Stomach (tissue), 4 donors: ENCODE data around the gene CSH1.

Source experiments
- CTCF ChIP-seq, 7 experiments: fragments of 450-650 bp in 4 of 7; fragments of 200-600 bp in 3 of 7; sonication (generic) in 3 of 7; IDR thresholded peaks; one replicate each; pipeline ENCODE4 v1.5.1; 2016 to 2019; ENCODE audit warnings: antibody characterized with exemption in 7 of 7, control low read depth in 2 of 7, mild to moderate bottlenecking in 1 of 7
- EP300 ChIP-seq: sonication (generic); formaldehyde crosslinking; IDR thresholded peaks from one replicate; pipeline ENCODE4 v1.6.1; 2017; ENCODE audit warnings: antibody characterized with exemption
- POLR2A ChIP-seq, 4 donors: fragments of 450-650 bp; IDR thresholded peaks; one replicate each; pipeline ENCODE4 v1.6.1; 2016; ENCODE audit warnings: antibody characterized with exemption in 4 of 4, control low read depth in 2 of 4, mild to moderate bottlenecking in 1 of 4, moderate library complexity in 1 of 4
- POLR2AphosphoS5 ChIP-seq, 3 donors: sonication (generic); formaldehyde crosslinking; IDR thresholded peaks; one replicate each; pipeline ENCODE4 v1.6.1; 2016; ENCODE audit warnings: antibody characterized with exemption in 3 of 3

- no peak for TF ChIP-seq CTCF (IDR thresholded peaks at IDR 0.05)
- TF ChIP-seq POLR2A (IDR thresholded peaks at IDR 0.05), result no peak
- TF ChIP-seq POLR2AphosphoS5 (IDR thresholded peaks at IDR 0.05), result no peak
- no peak for TF ChIP-seq EP300
Measured at GRCh38 chr17:63933598-63933997, 37.2 kb upstream of the CSH1 start.
